ENCODE data around the gene NFATC3.

- TF ChIP-seq POLR2AphosphoS5 (IDR thresholded peaks at IDR 0.05; ENCODE audit: low read depth, low read length) (no peak), POLR2A (IDR thresholded peaks at IDR 0.05; ENCODE audit: low read depth, low read length) (no peak), TAF1 (IDR thresholded peaks at IDR 0.05; ENCODE audit: low read depth, low read length) (no peak), SPI1 (IDR thresholded peaks at IDR 0.05; ENCODE audit: low read depth, low read length) (no peak)
Measured at GRCh38 chr16:68231384-68232136, 146.4 kb downstream of the NFATC3 start.

All from GM12891 (cell line).